Dermis microvascular lymphatic vessel endothelial cell (primary cell): Measurements from ENCODE around the gene CYP3A4. TPM values are rescaled to one million over a fixed set of nuclear protein-coding genes. Genes with fewer than 3 reads are reported as not detected.
"Not testable (repeated sequence)": the region's sequence is repeated elsewhere in the genome, so short reads cannot be mapped to it uniquely, and the experiment has no call there.

Experiments used
- DNase-seq, 2 donors: peaks; one replicate each; pipeline versions ENCODE4 v3.0.0 to v3.0.0-alpha.2; 2010; ENCODE audit warnings: low read depth in 2 of 2
- total RNA-seq: library from RNA; depleted of rRNA; stranded (reverse); fragments of >200 nt; gene quantifications from 2 replicates; pipeline ENCODE4 v1.2.1, GENCODE V29; 2014

CYP3A4 gene
- total RNA-seq, 1 donor from 2014 or later: not detected

- no peak for DNase-seq
These were observed 31.6 kb downstream of the CYP3A4 start for GRCh38 chr7:99752356-99752755.

- not testable (repeated sequence) for DNase-seq
These were observed 32.5 kb downstream of the CYP3A4 start for GRCh38 chr7:99751322-99752052.

- no peak for DNase-seq
These were observed 35.0 kb downstream of the CYP3A4 start for GRCh38 chr7:99748846-99749579.

- DNase-seq: not testable (repeated sequence)
These were observed 37.1 kb downstream of the CYP3A4 start for GRCh38 chr7:99746915-99747314.

- DNase-seq: not testable (repeated sequence)
These were observed 38.6 kb downstream of the CYP3A4 start for GRCh38 chr7:99745395-99745794.

- no peak for DNase-seq
These were observed 41.1 kb downstream of the CYP3A4 start for GRCh38 chr7:99742737-99743394.

GRCh38 chr7:99741441-99741795 is 42.6 kb downstream of the CYP3A4 start:
- no peak for DNase-seq

- no peak for DNase-seq
These were observed 43.2 kb downstream of the CYP3A4 start for GRCh38 chr7:99740573-99741440.

GRCh38 chr7:99739699-99740572 is 44.0 kb downstream of the CYP3A4 start:
- no peak for DNase-seq

- peak in 1 of 2 donors; percentile 3 for DNase-seq
These were observed 46.3 kb downstream of the CYP3A4 start for GRCh38 chr7:99737726-99738125.

GRCh38 chr7:99736667-99737066 is 47.3 kb downstream of the CYP3A4 start:
- not testable (repeated sequence) for DNase-seq

GRCh38 chr7:99734987-99735386 is 49.0 kb downstream of the CYP3A4 start, which contains the start of gene CYP3A7:
CYP3A7 (minus strand) TSS chr7:99735196; CDS start chr7:99735093, 103 bp downstream.
- DNase-seq: no peak

GRCh38 chr7:99733448-99733847 is 50.5 kb downstream of the CYP3A4 start:
- DNase-seq: peak in 1 of 2 donors; percentile 9

GRCh38 chr7:99733003-99733402 is 51.0 kb downstream of the CYP3A4 start:
- DNase-seq: no peak

- DNase-seq: no peak
These were observed 52.2 kb downstream of the CYP3A4 start for GRCh38 chr7:99731638-99732374.

GRCh38 chr7:99730992-99731391 is 53.0 kb downstream of the CYP3A4 start:
- DNase-seq: no peak

GRCh38 chr7:99730238-99730810 is 53.7 kb downstream of the CYP3A4 start:
- DNase-seq: no peak

- DNase-seq: no peak
These were observed 54.3 kb downstream of the CYP3A4 start for GRCh38 chr7:99729486-99730237.

GRCh38 chr7:99728615-99729014 is 55.4 kb downstream of the CYP3A4 start:
- DNase-seq: no peak
